ENCODE results near the gene ADAM10. TPM values are rescaled to one million over a fixed set of nuclear protein-coding genes. Genes with fewer than 3 reads are reported as not detected.

Gene ADAM10
- total RNA-seq, 1 experiment from 2014 or later: 159 TPM

- Histone ChIP-seq H3K79me1 (ENCODE audit: insufficient read depth, low read depth, low read length, poor library complexity, severe bottlenecking) (no peaks in the 10 kb centered on the region), H3T11ph (ENCODE audit: low read length) (no peak overlapping the region), H2BK20ac (ENCODE audit: low read depth, low read length, poor library complexity, severe bottlenecking) (no peak overlapping the region), H3K23me2 (ENCODE audit: insufficient read length, low read depth, low read length, poor library complexity, severe bottlenecking) (no peaks in the 10 kb centered on the region), H2BK12ac (ENCODE audit: insufficient read length, low read depth, low read length) (no peak overlapping the region), H3K9me3 (ENCODE audit: control insufficient read depth, low read depth, low read length) (no peaks in the 10 kb centered on the region), H2BK15ac (ENCODE audit: low read depth, low read length) (no peak overlapping the region), H3K4me2 (ENCODE audit: insufficient read depth, insufficient read length, low read length) (no peak overlapping the region), H3K9ac (ENCODE audit: extremely low read depth, insufficient read length, low read length) (no peak overlapping the region), H3K27ac (ENCODE audit: insufficient read length, low read depth, low read length) (no peak overlapping the region), H3K79me2 (ENCODE audit: insufficient read depth, low read length) (no peaks in the 10 kb centered on the region), H2BK5ac (ENCODE audit: insufficient read length, low read length) (no peak overlapping the region), H3K4ac (ENCODE audit: low read depth, low read length) (no peak overlapping the region), H2BK120ac (ENCODE audit: low read depth, low read length, poor library complexity, severe bottlenecking) (no peak overlapping the region), H2AK5ac (ENCODE audit: insufficient read length, low read length) (no peak overlapping the region), H3K4me1 (ENCODE audit: insufficient read depth, low read length) (no peaks in the 10 kb centered on the region), H3K56ac (ENCODE audit: insufficient read length, low read depth, low read length) (no peak overlapping the region), H3K23ac (ENCODE audit: insufficient read length, low read depth, low read length) (no peak overlapping the region), H2AFZ (ENCODE audit: low read length) (no peak overlapping the region), H3K27me3 (ENCODE audit: insufficient read depth, low read length) (no peaks in the 10 kb centered on the region), H3K14ac (ENCODE audit: insufficient read depth, low read length) (no peak overlapping the region), H4K8ac (replicated peaks; ENCODE audit: insufficient read length, low read depth, low read length) (no peak overlapping the region), H4K20me1 (ENCODE audit: control insufficient read depth, insufficient read depth, insufficient read length) (no peaks in the 10 kb centered on the region), H3K18ac (ENCODE audit: insufficient read length, low read depth, low read length) (no peak overlapping the region), H4K91ac (ENCODE audit: insufficient read length, low read depth, low read length) (no peak overlapping the region), H4K5ac (ENCODE audit: insufficient read length, low read depth, low read length) (no peak overlapping the region)
- Mint-ChIP-seq H3K36me3 (ENCODE audit: insufficient read depth in 1 of 3, low read depth in 3 of 3) (no peaks in the 10 kb centered on the region), H3K4me3 (no peak overlapping the region), H3K9me3 (no peaks in the 10 kb centered on the region), H3K27ac (peak overlapping the region in 1 of 3 experiments; percentile 50; a peak in 1 of 7 replicates), H3K4me1 (peaks cover 3 to 19% of the 10 kb centered on the region in 2 experiments), H3K27me3 (ENCODE audit: low read depth) (no peaks in the 10 kb centered on the region; the same call in 1 of the 2 replicates)
- WGBS (ENCODE audit: extremely low coverage, insufficient read length, low lambda C conversion rate): no CpG with 5 or more reads among the region's 1 CpG
- no peak for TF ChIP-seq CTCF (conservative IDR thresholded peaks at IDR 0.05)
- no peak for DNase-seq
Measured at GRCh38 chr15:58539548-58539947, 210.0 kb downstream of the ADAM10 start.

Measured in H9 (cell line).